ENCODE results near the gene PSMC4.

GRCh38 chr19:39936622-39937021 lies 34.3 kb upstream of the PSMC4 start:
- TF ChIP-seq POLR2A (IDR thresholded peaks at IDR 0.05; ENCODE audit: low read depth, low read length) (no peak), TAF1 (IDR thresholded peaks at IDR 0.05; ENCODE audit: low read depth, low read length) (no peak), POLR2AphosphoS5 (IDR thresholded peaks at IDR 0.05; ENCODE audit: low read depth, low read length) (no peak)
